ENCODE results near the gene RGS5.

The RGS5 gene

DNA sequence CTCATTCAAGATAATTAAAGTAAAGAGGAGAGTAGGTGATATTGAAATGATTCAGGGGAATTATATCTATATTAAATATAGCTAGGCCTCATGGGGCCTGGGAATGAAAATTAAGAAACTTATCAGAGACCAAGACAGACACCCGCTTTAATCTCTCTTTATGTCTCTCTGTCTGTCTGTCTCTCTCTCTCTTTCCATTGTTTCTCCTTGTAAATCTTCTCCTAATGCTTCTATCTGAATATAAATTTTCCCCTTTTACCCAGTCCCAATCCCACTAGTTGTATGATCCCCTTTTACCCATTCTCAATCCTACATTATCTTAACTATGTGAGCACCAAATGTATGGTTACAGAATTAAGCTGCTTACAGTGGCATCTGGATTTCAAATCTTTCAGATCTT lies 61.2 kb downstream of the RGS5 start:
- no peak for DNase-seq

DNA sequence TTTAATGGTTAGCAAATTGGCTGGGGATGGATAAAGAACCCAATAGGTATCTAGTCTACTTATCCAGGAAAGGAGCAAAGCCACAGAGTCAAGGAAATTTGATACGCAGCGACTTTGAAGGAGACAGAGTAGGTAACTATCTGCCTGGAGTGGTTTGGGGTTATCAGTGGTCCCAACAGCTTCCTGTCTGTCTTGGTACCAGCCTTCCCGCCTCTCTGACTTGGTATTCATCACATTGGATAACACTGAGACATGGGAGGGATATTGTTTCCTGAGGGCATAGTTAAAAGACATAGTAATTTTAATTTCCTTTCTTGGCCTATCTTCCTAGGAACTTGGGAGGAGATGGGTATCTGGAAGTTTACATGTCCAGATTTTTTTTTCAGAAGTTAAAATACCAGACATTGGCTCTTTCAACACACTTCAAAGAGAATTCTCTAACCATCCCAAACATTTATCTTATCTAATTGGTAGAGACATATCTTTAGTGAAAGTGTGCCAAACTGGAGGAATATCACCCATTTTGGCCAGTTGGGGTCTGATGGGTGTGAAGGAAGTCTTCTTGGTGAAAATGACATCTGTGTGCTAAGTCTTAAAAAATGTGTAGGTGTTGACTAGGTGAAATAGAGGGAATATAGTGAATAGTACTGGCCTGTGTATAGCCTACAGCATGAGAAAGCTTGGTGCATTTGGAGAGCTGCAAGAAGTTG lies 65.0 kb downstream of the RGS5 start:
- DNase-seq, result no peak

DNA sequence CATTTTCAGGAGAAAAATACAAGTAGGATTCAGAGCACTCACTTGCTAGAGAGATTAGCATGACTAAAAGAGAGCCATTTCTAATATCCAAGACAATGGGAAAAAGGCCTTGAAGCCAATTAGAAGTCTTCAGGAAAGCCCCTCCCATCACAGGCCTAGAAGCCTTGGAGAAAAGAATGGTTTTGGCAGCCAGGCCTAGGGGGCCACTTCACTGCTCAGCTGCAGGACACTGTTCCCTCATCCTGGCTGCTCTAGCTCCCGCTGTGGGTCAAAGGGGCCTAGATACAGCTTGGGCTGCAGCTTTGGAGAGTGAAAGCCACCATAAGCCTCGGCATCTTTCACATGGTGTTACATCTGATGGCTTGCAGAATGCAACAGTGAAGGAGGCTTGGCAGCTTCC lies 70.7 kb downstream of the RGS5 start:
- DNase-seq, result no peak

DNA sequence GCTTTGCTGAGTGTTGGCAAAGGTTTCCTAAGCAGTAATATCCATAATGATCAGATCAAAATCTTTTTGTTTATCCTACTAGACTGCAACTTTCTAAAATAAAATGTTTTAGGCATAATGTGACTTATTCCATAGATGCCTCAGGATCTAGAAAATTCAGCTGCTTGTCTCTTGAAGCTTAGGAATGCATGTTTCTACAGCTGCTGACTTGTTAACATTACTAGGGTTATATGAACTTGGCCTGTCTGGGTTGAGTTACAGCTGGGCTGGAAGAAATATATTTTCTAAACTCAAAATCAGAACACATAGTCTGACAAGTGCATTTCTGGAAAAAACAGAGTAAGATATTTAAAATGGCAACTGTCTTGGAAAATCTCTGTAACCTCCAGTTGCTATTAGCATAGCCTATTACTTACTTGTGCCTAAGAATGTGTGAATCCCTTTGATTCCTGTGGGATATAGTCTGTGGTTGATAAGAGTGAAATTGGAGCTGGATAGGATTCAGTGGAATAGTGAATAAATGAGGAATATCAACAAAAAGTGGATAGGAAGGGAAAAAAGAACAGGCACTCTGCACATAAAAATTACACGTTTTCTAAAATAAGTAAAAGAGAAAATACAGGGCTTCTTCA lies 72.4 kb downstream of the RGS5 start:
- no peak for DNase-seq

DNA sequence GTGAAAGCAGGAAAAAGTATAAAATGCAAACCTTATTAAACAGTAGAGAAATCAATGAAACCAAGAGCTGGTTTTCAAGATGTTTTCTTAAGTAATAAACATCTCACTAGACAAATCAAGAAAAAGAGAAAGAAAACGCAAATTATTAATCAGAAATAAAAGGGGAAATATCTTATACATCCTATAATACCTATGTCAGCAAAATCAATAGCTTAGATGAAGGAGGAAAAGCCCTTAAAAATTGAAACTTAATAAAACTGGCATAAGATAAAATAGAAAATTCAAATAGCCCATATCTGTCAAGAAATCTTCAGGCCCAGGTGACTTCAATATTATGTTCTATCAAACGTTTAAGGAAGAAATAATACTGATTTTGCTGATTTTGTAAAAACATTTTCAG lies 74.4 kb downstream of the RGS5 start:
- no peak for DNase-seq

DNA sequence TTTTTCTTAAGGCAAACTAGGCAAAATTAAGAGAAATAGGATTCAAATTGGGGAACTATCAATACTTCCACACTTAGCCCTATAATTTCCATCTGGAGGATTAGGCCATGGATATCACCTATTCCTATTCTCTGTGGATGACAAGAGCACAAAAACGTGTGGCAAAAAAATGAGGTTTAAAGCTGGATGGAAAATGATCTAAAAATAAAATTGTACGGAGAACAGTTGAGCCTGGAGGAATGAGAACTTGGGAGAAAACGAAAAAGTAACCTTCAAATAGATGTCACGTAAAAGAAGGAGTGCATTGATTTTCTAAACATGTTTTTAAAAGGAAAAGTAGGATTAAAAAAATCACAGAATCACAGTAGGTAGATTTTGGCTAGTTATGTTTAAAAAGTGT lies 77.9 kb downstream of the RGS5 start:
- DNase-seq, result no peak

DNA sequence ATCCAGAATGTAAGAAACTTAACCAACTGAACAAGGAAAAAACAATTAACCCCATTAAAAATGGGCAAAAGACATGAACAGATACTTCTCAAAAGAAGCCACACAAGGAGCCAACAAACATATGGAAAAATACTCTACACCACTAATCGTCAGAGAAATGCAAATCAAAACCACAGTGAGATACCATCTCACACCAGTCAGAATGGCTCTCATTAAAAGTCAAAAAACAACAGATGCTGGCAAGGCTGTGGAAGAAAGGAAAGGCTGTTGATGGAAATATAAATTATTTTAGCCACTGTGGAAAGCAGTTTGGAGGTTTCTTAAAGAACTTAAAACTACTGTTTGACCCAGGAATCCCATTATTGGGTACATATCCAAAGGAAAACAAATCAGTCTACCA lies 82.3 kb downstream of the RGS5 start:
- DNase-seq, result no peak

DNA sequence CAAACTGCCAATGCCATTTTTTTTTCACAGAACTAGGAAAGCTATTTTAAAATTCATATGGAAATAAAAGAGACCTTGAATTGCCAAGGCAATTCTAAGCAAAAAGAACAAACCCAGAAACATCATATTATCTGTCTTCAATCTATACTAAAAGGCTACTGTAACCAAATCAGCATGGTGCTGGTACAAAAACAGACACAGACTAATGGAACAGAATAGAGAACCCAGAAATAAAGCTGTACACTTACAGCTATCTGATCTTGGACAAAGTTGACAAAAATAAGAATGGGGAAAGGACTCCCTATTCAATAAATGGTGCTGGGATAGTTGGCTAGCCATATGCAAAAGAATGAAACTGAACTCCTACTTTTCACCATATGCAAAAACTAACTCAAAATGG lies 83.0 kb downstream of the RGS5 start:
- no peak for DNase-seq

DNA sequence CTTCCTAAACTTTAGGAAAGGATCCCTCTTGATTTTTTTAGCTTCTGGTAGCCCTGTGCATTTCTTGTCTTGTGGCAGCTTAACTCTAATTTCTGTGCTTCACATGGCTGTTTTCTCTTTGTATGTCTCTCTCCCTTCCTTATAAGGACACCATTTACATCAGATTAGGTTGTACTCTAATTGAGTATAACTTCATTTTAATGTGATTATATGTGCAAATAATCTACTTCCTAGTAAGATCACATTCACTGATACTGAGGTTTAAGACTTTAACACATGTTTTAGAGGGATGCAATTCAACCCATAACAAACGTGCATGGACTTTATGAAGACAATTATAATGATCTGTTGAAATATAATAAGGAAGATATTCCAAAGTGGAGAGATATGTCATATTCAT lies 86.8 kb downstream of the RGS5 start:
- DNase-seq, result no peak

DNA sequence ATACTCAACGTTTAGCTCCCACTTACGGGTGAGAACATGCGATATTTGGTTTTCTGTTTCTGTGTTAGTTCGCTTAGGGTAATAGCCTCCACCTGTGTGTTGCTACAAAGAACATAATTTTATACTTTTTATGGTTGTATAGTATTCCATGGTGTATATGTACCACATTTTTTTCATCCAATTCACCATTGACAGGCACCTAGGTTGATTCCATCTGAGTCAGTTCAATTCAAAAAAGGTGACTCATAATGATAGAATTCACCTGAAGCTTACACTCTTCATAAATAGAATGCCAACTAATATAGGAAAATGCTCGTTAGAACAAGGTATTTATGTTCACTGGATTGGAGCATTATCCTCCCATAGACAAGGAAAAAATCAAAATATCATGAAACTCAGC lies 95.1 kb downstream of the RGS5 start:
- no peak for DNase-seq

DNA sequence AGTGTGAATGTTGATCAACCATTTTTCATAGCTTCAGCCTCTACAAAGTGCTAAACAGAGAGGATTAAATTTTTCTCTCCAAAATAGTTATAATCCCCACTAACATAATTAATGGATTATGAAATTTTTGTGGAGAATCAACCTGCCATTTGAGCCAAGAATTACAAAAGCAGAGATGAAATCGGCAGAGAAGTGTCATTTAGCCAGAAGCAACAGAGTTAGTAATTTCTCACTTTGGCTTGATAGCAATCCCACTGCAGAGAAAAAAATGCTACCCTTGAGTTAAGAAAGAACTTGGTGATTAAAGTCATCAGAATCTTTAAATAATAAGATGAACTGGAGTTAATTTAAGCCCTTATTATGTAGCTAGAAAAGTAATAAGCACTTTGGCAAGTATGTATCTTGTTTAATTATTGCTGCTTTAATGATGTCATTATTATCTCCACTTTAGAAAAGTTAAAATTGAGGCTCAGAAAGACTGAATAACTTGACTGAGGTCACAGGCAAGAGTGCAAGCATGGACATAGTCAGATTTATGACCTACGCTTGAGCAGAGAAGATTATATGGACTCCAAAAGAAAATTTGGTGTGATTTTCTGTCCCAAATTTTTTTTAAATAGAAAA lies 96.2 kb downstream of the RGS5 start:
- no peak for DNase-seq

DNA sequence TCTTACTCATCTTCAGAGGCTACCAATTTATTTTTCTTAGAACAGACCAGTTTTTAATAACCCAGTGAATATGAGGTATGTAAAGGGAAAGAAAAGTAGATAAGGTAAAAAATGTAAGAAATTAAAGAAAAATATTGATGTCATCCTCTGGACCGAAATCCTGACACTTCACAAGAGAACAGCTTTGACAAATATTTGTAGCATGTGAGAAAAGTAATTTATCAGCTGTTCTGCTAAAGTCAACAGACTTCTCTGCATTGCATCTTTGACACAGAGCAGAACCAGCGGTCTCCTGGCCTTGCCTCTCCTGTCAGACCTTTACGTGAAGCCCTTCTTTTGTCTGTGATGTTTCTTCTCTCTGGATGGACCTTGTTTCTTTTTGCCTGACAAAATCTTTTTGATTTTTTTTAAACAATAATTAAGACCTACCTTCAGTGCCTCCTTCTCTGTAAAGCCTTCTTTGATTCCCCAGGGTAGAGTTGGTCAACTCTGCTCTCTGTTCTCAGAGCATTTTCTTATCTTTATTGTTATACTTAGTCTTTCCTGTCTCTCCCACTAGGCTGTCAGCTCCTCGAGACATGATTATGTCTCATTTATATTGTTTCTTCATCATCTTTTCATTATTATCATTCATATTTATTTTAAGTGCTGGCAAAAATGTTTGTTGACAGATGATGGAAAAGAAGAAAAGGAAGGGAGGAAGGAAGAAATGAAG lies 98.2 kb downstream of the RGS5 start:
- DNase-seq, result no peak

DNA sequence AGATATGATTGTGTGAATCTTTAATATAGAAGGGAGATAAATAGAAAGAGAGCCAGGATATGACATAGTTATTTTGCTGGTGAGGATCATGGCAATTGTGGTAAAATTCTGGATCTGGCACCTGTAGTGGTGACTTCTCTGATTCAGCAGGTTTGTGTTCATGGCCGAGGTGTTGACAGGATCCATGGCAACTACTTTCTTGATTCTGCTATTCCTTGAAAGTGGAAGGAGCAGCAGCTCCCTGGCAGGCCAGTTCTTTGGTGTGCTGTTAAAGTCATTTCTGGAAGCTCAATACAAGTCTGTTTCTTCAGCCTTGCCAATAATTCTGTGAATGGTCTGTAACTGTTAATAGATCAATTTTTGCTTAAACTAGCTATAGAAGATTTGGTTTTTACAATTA lies 100.1 kb downstream of the RGS5 start:
- DNase-seq, result no peak

DNA sequence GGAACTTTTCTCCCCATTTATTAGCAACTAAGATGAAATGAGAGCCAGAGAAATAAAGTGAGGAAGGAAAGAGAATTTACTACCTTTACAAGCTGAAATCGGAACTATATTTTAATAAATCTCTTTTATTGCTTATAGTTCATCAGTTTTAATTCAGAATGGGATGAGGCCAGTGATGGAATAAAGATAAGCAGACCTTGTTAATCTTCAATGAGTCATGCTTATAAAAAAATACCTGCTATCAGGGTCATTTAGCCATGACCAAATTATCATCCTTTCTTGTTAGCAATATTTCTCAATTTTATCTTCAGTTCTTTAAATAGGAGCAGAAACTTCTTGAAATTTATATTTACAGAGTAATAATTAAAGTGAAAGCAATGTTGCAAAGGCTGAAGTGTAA lies 107.5 kb downstream of the RGS5 start:
- no peak for DNase-seq

DNA sequence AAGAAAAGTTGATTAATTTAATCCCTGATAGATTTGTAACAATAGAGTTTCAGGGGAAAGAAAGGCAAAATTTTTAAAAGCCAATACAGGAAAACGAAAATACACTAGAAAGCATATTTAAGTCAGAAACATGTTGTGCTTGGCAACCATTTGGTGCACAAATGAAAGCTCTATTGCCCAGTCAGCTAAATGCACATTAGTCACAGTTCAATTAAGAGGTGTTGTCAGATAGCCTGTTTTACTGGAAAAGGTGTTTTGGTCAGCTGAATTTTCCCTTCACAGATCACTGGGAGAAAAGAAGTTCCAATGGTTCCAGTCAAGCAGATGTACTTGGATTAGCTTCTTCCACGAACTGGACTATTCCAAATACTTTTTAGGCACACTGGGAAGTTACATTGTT lies 108.1 kb downstream of the RGS5 start:
- no peak for DNase-seq

DNA sequence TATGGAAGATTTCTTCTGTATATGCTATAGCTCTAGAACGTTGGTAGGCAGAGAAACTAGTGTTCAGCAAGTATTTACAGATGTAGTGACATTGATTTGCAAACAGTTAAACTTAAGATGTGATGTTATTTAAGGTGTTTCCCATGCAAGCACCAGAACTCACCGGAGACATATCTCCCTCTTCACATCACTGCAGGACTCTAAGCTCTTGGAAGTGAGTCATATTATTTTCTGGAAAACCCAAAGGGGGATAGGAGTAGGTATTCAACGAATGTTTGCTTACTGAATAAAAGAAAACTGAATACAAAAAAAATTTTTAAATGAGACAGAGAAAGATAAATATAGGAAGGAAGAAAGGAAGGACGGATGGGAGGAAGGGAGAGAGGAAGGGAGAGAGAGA lies 108.5 kb downstream of the RGS5 start:
- DNase-seq, result no peak

DNA sequence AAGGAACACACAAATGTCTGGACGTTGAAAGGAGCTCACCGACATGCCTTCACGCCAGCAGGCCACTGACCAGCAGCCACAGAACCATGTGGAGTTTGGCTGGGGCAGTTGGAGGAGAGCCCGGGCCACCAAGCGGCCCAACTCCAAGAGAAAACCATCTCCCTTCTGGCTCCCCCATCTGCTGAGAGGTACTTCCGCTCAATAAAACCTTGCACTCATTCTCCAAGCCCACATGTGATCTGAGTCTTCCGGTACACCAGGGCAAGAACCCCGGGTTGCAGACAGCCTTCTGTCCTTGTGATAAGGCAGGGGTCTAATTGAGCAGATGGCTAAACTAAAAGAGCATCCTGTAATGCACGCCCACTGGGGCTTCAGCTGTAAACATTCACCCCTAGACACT lies 109.1 kb downstream of the RGS5 start:
- DNase-seq, result no peak

DNA sequence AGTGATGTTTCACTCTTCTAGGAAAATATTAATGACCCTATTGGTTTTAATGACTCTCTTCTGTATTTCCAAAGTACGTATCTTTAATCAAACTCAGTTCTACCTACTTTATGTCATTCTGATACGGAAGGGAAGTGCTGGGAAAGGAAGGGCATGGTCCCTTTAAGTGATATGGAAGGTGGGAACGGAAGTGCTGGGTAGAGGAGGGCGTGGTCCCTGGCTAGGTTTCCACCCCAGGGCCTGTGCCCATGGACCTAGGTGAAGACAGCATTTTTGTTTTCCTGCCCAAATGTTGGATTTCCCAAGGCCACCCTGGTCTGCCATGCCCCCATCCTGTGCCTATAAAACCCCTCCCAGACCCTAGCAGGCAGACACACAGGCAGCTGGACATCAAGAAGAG lies 109.5 kb downstream of the RGS5 start:
- DNase-seq, result no peak
